GM20000 (cell line): ENCODE measurements around the gene NAP1L5.

Experiments used
- DNase-seq: peaks from one replicate; pipeline ENCODE4 v3.0.0; 2012; ENCODE audit warnings: low spot score
- TF ChIP-seq, protein P1 (sequence below): IDR thresholded peaks from 2 replicates; pipeline ENCODE4 v1.5.1; 2012; ENCODE audit warnings: mild to moderate bottlenecking, control low read depth; ENCODE audit errors: extremely low read depth, missing control alignments

Gene NAP1L5

DNA sequence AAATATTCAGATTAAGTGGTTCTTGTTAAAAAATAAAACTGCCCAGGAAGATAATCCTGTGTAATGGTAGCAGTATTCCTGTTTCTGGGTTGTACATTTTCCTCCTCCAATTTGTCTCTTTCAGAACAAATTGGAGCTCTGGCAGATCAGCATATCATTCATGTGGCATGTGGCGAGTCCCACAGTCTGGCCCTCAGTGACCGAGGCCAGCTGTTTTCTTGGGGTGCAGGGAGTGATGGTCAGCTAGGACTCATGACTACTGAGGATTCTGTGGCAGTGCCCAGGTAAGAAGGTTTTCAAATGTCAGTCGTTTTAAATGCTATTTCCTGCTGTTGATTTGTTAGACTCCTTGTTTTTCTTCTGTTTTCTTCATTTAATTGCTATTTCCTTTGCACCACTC lies 47.9 kb downstream of the NAP1L5 start:
- DNase-seq: no peak
- TF ChIP-seq, protein P1, sequence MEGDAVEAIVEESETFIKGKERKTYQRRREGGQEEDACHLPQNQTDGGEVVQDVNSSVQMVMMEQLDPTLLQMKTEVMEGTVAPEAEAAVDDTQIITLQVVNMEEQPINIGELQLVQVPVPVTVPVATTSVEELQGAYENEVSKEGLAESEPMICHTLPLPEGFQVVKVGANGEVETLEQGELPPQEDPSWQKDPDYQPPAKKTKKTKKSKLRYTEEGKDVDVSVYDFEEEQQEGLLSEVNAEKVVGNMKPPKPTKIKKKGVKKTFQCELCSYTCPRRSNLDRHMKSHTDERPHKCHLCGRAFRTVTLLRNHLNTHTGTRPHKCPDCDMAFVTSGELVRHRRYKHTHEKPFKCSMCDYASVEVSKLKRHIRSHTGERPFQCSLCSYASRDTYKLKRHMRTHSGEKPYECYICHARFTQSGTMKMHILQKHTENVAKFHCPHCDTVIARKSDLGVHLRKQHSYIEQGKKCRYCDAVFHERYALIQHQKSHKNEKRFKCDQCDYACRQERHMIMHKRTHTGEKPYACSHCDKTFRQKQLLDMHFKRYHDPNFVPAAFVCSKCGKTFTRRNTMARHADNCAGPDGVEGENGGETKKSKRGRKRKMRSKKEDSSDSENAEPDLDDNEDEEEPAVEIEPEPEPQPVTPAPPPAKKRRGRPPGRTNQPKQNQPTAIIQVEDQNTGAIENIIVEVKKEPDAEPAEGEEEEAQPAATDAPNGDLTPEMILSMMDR: no peak

DNA sequence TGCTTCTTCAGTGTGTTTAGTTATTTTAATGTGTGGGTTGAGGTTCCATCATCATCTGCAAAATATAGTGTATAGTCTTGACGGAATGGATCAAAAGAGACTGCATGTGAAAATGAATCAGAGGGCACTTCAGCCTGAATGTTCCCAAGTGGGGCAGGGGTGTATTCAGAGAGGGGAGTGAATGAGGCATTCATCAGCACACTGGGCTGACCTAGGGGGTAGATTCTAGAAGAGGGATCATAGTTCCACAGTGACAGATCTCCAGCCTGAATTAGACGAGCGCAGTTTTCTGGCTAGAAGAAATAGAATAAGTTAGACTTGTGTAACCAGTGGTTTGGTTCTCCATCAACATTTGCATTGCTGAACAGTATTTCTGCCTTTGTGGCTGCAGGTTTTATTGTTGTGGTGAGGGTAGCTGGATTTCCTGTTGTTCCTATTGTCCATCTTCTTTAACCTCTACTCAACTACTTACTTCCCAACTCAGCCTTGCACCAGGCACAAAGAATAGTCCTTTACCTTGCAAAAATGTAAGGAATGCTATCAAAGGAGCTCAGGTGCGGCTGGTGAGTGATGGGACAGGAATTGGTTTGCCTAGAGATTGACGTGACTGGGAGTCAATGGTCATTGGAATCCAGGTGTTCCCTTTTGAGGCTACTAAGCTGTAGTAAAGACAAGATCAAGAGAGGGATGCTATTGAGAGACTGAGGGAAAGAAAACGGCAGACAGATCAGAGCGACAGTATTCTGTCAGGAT lies 50.9 kb downstream of the NAP1L5 start:
- no peak for DNase-seq
- TF ChIP-seq, protein P1: no peak

DNA sequence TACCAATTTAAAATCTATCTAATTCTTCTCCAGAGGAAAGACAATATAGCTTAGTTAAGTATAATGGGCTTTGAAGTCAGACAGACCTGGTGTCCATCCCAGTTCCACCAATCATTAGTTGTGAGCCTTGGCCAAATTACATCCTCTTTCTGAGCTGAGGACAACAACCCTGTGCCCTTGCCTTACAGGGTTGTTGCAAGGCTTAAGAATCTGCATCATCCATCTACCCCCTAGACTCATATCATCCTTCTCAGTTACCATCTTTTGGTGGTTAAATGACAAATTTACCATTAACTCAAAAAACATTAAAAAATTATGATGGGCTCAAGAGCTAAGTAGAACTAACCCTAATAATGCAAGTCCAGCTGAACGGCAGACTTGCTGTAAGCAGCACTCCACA lies 51.6 kb downstream of the NAP1L5 start:
- DNase-seq: no peak
- TF ChIP-seq, protein P1: no peak
